GM12878 (cell line): Measurements from ENCODE around the gene HNRNPAB. TPM values are rescaled to one million over a fixed set of nuclear protein-coding genes. Genes with fewer than 3 reads are reported as not detected.

ENCODE experiments used
- ATAC-seq: fragments of 200-7000 bp; cut with Tn5 transposase; 3 replicates; pipeline ENCODE4 v1.9.1; 2020; ENCODE audit warnings: mild to moderate bottlenecking, moderate library complexity
- BruUV-seq: library from RNA; stranded (reverse); fragments of 400-500 nt; replicated peaks from 2 replicates; lab custom pipeline; 2021; lab: Mats Ljungman, UMichigan
- CTCF ChIA-PET: fragments of 300-600 bp; sonication (Branson Sonifier 250); formaldehyde crosslinking; extraction: SDS; loops from one replicate; lab custom pipeline; 2021; ENCODE audit warnings: inconsistent platforms; lab: Yijun Ruan, JAX
- POLR2A ChIA-PET: fragments of 350-600 bp; formaldehyde crosslinking; extraction: SDS; loops from one replicate; lab custom pipeline; 2021; ENCODE audit warnings: inconsistent platforms; lab: Charles Lee
- RAD21 ChIA-PET: fragments of 300-600 bp; sonication (Branson Sonifier 250); formaldehyde crosslinking; loops from one replicate; lab custom pipeline; 2023; ENCODE audit warnings: antibody characterized with exemption; ENCODE audit not compliant: unreplicated experiment; lab: Charles Lee
- SMC1A ChIA-PET: fragments of 300-600 bp; sonication (Branson Sonifier 250); formaldehyde crosslinking; loops from one replicate; lab custom pipeline; 2023; ENCODE audit not compliant: unreplicated experiment, uncharacterized antibody; lab: Charles Lee
- DNase-seq: peaks from one replicate; pipeline ENCODE4 v3.0.0-alpha.2; 2011; ENCODE audit warnings: low read depth, low spot score
- FAIRE-seq: peaks from 3 replicates; lab custom pipeline; 2011; peaks lifted over from hg19 to GRCh38; lab: Jason Lieb, UNC
- H2AFZ ChIP-seq: 2 replicates; pipeline ENCODE4 v1.6.0; 2011; ENCODE audit warnings: low read depth, low read length, control low read depth; ENCODE audit not compliant: control insufficient read depth
- H3K27ac ChIP-seq: 2 replicates; pipeline ENCODE4 v1.5.1; 2011; ENCODE audit warnings: control low read depth; ENCODE audit not compliant: control insufficient read depth, insufficient read depth
- H3K27me3 ChIP-seq, 2 experiments: replicated peaks in 1 of 2; 2 replicates each; pipeline versions ENCODE4 v1.6.0 to v1.6.1; 2011; ENCODE audit warnings: low read length in 1 of 2; ENCODE audit not compliant: control insufficient read depth in 2 of 2, insufficient read depth in 2 of 2
- H3K36me3 ChIP-seq, 2 experiments: 2 replicates each; pipeline ENCODE4 v1.5.1; 2011; ENCODE audit warnings: low read length in 1 of 2; ENCODE audit not compliant: control insufficient read depth in 2 of 2, insufficient read depth in 2 of 2
- H3K4me1 ChIP-seq: 2 replicates; pipeline ENCODE4 v1.6.1; 2011; ENCODE audit warnings: mild to moderate bottlenecking, low read length, moderate library complexity, mixed read lengths; ENCODE audit not compliant: control insufficient read depth, insufficient read depth
- H3K4me2 ChIP-seq: 2 replicates; pipeline ENCODE4 v1.6.0; 2011; ENCODE audit warnings: control low read depth; ENCODE audit not compliant: control insufficient read depth, insufficient read depth
- H3K4me3 ChIP-seq: fragments of 200-600 bp; sonication (generic); 2 replicates; pipeline ENCODE4 v1.5.1; 2016
- H3K79me2 ChIP-seq: 2 replicates; pipeline ENCODE4 v1.6.0; 2011; ENCODE audit warnings: low read length; ENCODE audit not compliant: control insufficient read depth, insufficient read depth
- H3K9ac ChIP-seq: 2 replicates; pipeline ENCODE4 v1.8.0; 2011; ENCODE audit warnings: low read length, control low read depth, mixed read lengths; ENCODE audit not compliant: control insufficient read depth, insufficient read depth
- H3K9me3 ChIP-seq: replicated peaks from 3 replicates; pipeline ENCODE4 v1.5.1; 2011; ENCODE audit warnings: mild to moderate bottlenecking, low read length; ENCODE audit not compliant: control insufficient read depth, insufficient read depth
- H4K20me1 ChIP-seq: 2 replicates; pipeline ENCODE4 v1.6.0; 2011; ENCODE audit not compliant: control insufficient read depth, insufficient read depth
- ATF2 ChIP-seq: IDR thresholded peaks from 2 replicates; pipeline ENCODE4 v1.6.1; 2012; ENCODE audit warnings: low read length, inconsistent platforms
- EED ChIP-seq: sonication (generic); IDR thresholded peaks from 2 replicates; pipeline ENCODE4 v1.6.1; 2016; ENCODE audit warnings: antibody characterized with exemption, low read depth
- EP300 ChIP-seq, 2 experiments: fragments of 150-350 bp in 1 of 2; IDR thresholded peaks; 2 replicates each; pipeline ENCODE4 v1.6.1; 2011 to 2012; ENCODE audit warnings: low read depth in 2 of 2, low read length in 2 of 2, borderline replicate concordance in 1 of 2, improper control_type of control experiment in 1 of 2, inconsistent platforms in 1 of 2; ENCODE audit not compliant: control insufficient read depth in 1 of 2
- MEF2A ChIP-seq: IDR thresholded peaks from 2 replicates; pipeline ENCODE4 v1.6.1; 2011; ENCODE audit warnings: low read depth, mild to moderate bottlenecking, low read length, moderate library complexity; ENCODE audit not compliant: insufficient read depth
- NR2C2 ChIP-seq: IDR thresholded peaks from 2 replicates; pipeline ENCODE4 v1.6.1; 2011; ENCODE audit warnings: borderline replicate concordance, low read depth; ENCODE audit not compliant: control insufficient read depth, insufficient read length
- TAF1 ChIP-seq: IDR thresholded peaks from 2 replicates; pipeline ENCODE4 v1.6.1; 2011; ENCODE audit warnings: mild to moderate bottlenecking, low read depth, low read length, borderline replicate concordance
- TARDBP ChIP-seq: IDR thresholded peaks from 2 replicates; pipeline ENCODE4 v1.6.1; 2016; ENCODE audit warnings: borderline replicate concordance
- ZNF24 ChIP-seq: fragments of 450-650 bp; IDR thresholded peaks from 2 replicates; pipeline ENCODE4 v1.6.1; 2017; ENCODE audit warnings: antibody characterized with exemption, mild to moderate bottlenecking
- WGBS: methylation state at CpG from one replicate; pipeline ENCODE4 v1.1.6; 2016; ENCODE audit warnings: low lambda C conversion rate; ENCODE audit not compliant: insufficient replicate concordance, insufficient coverage; ENCODE audit errors: missing lambda C conversion rate; 5-methylcytosine and 5-hydroxymethylcytosine counted together
- in situ Hi-C: fragments of 300-500 bp; cut with MboI; formaldehyde crosslinking; loops from 9 replicates; pipeline ENCODE4 v1.14.3; 2018; ENCODE audit warnings: mixed read lengths
- intact Hi-C: fragments of 100-400 bp; cut with micrococcal nuclease; formaldehyde crosslinking; loops from one replicate; pipeline ENCODE4 v1.14.2; 2022; ENCODE audit not compliant: unreplicated experiment
- polyA plus RNA-seq, 11 experiments: library from polyadenylated mRNA; depleted of rRNA in 4 of 11; unstranded in 6 of 11; stranded (reverse) in 5 of 11; fragments of >200 nt; fragmentation: Nextera tagmentation in 4 of 11; fragmentation: Illumina TruSeq in 1 of 11; extraction: Ambion mirVana in 4 of 11; extraction: Trizol in 1 of 11; gene quantifications; 1 replicate in 1 of 11; 2 replicates in 10 of 11; pipeline versions ENCODE4 v1.2.1 to v1.2.3, GENCODE V29; 2011 to 2016; ENCODE audit warnings: inconsistent platforms in 2 of 11, missing spikeins in 2 of 11, low read depth in 1 of 11
- total RNA-seq, 4 experiments: library from RNA; depleted of rRNA in 3 of 4; stranded (reverse); fragments of >200 nt in 3 of 4; fragmentation: Illumina TruSeq in 1 of 4; extraction: Trizol in 1 of 4; gene quantifications; 2 replicates each; pipeline versions ENCODE4 v1.2.1 to v1.2.3, GENCODE V29; 2013 to 2021

The HNRNPAB gene
- total and polyA plus RNA-seq, 10 of the 15 experiments (the other 5 are each of a cell fraction or from before 2014, with no cell fraction given), result 42.3 to 330 (median 230) TPM

- SMC1A ChIA-PET, result no interaction called here
- Histone ChIP-seq H3K9me3 (no peaks in the 10 kb centered on the region), H3K27me3 (no peaks in the 10 kb centered on the region), H2AFZ (no peak overlapping the region), H3K9ac (no peak overlapping the region), H3K27ac (no peak overlapping the region), H3K4me3 (no peak overlapping the region), H3K4me2 (no peak overlapping the region), H4K20me1 (no peaks in the 10 kb centered on the region), H3K79me2 (peaks cover 29% of the 10 kb centered on the region), H3K36me3 (peaks cover 1 to 11% of the 10 kb centered on the region in 2 experiments), H3K4me1 (peaks cover 10% of the 10 kb centered on the region)
- DNase-seq (no peak), FAIRE-seq (no peak), ATAC-seq (no peak)
- WGBS, result 55% methylated on average over 3 of the region's 3 CpGs
- BruUV-seq, result no TSS peak
- CTCF ChIA-PET, result interaction anchor here (0.9 kb wide), 1 partner anchor 21 kb away, joined by 4 read pairs; no protein-coding TSS in a partner anchor
- intact Hi-C loops, result no loop called here
- no peak for TF ChIP-seq ZNF24
- TF ChIP-seq EP300 (IDR thresholded peaks at IDR 0.05; ENCODE audit: borderline replicate concordance in 1 of 2, control insufficient read depth in 1 of 2, low read depth in 2 of 2, low read length in 2 of 2), result no peak
- TF ChIP-seq TAF1, result no peak
- no peak for TF ChIP-seq ATF2
- TF ChIP-seq TARDBP, result no peak
- no peak for TF ChIP-seq EED
- no peak for TF ChIP-seq NR2C2
- no peak for TF ChIP-seq MEF2A
- POLR2A ChIA-PET, result no interaction called here
- RAD21 ChIA-PET, result no interaction called here
- in situ Hi-C loops, result no loop called here
Observed at GRCh38 chr5:178227929-178228328, 23.6 kb downstream of the HNRNPAB start.
